Mucosa of stomach (tissue), 1 donor: ENCODE data around the gene CELF4.

Experiments used
- H3K27me3 ChIP-seq: one replicate; pipeline ENCODE4 v1.7.0; 2013; ENCODE audit warnings: mild to moderate bottlenecking, low read length; ENCODE audit not compliant: control insufficient read depth, insufficient read depth
- H3K36me3 ChIP-seq: one replicate; pipeline ENCODE4 v1.7.0; 2013; ENCODE audit warnings: low read length; ENCODE audit not compliant: control insufficient read depth, insufficient read depth
- H3K4me1 ChIP-seq: one replicate; pipeline ENCODE4 v1.7.0; 2013; ENCODE audit warnings: mild to moderate bottlenecking, low read length; ENCODE audit not compliant: control insufficient read depth, insufficient read depth
- H3K4me3 ChIP-seq: one replicate; pipeline ENCODE4 v1.7.0; 2013; ENCODE audit warnings: low read length
- H3K9ac ChIP-seq: one replicate; pipeline ENCODE4 v1.7.0; 2013; ENCODE audit warnings: mild to moderate bottlenecking, low read length, moderate library complexity
- H3K9me3 ChIP-seq: one replicate; pipeline ENCODE4 v1.7.0; 2013; ENCODE audit warnings: mild to moderate bottlenecking, low read length, moderate library complexity; ENCODE audit not compliant: control insufficient read depth
- donor health status: Pancreatic carcinoma.

The CELF4 gene

GRCh38 chr18:37421341-37422077 lies 144.1 kb downstream of the CELF4 start:
- Histone ChIP-seq H3K27me3 (no peaks in the 10 kb centered on the region), H3K36me3 (no peaks in the 10 kb centered on the region), H3K9ac (no peak overlapping the region), H3K4me3 (no peak overlapping the region), H3K9me3 (no peaks in the 10 kb centered on the region), H3K4me1 (no peaks in the 10 kb centered on the region)

- Histone ChIP-seq H3K4me3 (no peak overlapping the region), H3K36me3 (no peaks in the 10 kb centered on the region), H3K27me3 (no peaks in the 10 kb centered on the region), H3K9ac (no peak overlapping the region), H3K4me1 (no peaks in the 10 kb centered on the region), H3K9me3 (no peaks in the 10 kb centered on the region)
Observed at GRCh38 chr18:37420315-37420880, 145.2 kb downstream of the CELF4 start.

- no peak overlapping the region for H3K9ac ChIP-seq
- no peaks in the 10 kb centered on the region for H3K9me3 ChIP-seq
- no peaks in the 10 kb centered on the region for H3K4me1 ChIP-seq
- H3K36me3 ChIP-seq, result no peaks in the 10 kb centered on the region
- no peaks in the 10 kb centered on the region for H3K27me3 ChIP-seq
- H3K4me3 ChIP-seq, result no peak overlapping the region
Observed at GRCh38 chr18:37419866-37420265, 145.7 kb downstream of the CELF4 start.

DNA sequence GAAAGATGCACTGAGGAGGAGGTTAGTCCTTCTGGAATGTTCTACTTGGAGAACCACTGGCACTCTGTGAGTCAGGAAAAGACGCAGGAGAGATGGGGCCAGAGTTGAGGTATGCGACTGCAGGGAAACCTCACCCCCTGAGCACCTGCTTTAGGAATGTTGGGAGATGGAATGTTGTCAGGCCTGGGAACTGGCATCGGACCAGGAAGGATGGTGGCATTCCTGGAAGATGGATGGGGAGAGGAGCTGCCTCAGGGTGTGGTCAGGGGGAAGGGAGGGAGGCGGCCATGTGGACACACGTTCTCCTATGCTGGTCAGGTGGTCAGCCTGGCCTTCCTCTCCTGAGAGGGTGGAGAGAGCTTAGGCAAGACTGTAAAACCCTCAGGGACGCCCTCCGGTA lies 146.3 kb downstream of the CELF4 start:
- Histone ChIP-seq H3K4me1 (no peaks in the 10 kb centered on the region), H3K9ac (no peak overlapping the region), H3K27me3 (no peaks in the 10 kb centered on the region), H3K36me3 (no peaks in the 10 kb centered on the region), H3K9me3 (no peaks in the 10 kb centered on the region), H3K4me3 (no peak overlapping the region)

DNA sequence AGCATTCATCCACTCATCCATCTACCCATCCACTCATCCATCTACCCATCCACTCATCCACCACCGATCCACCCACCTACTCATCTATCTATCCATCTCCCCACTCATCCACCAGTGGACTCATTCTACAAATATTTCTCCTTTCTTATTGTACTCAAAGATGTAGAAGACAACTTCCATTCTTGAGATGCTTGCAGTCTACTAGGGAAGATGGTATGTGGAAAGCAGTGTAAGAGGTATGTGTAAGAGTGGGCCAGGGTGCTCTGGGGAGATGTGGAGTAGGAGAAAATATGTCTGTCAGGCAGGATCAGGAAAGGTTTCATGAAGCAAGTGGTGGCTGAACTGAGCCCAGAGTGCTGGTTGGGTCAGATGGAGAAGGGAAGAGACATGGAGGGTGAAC lies 150.8 kb downstream of the CELF4 start:
- H3K4me3 ChIP-seq, result no peak overlapping the region
- no peaks in the 10 kb centered on the region for H3K27me3 ChIP-seq
- no peaks in the 10 kb centered on the region for H3K4me1 ChIP-seq

GRCh38 chr18:37412829-37413228 lies 152.8 kb downstream of the CELF4 start:
- Histone ChIP-seq H3K4me3 (no peak overlapping the region), H3K9me3 (no peaks in the 10 kb centered on the region), H3K4me1 (no peaks in the 10 kb centered on the region), H3K9ac (no peak overlapping the region), H3K36me3 (no peaks in the 10 kb centered on the region), H3K27me3 (no peaks in the 10 kb centered on the region)

More for the DNA sequence above, 150.8 kb downstream of the CELF4 start:
- H3K36me3 ChIP-seq, result no peaks in the 10 kb centered on the region
- no peaks in the 10 kb centered on the region for H3K9me3 ChIP-seq
- H3K9ac ChIP-seq, result no peak overlapping the region

- Histone ChIP-seq H3K36me3 (no peaks in the 10 kb centered on the region), H3K4me1 (no peaks in the 10 kb centered on the region), H3K4me3 (no peak overlapping the region), H3K9me3 (no peaks in the 10 kb centered on the region), H3K27me3 (no peaks in the 10 kb centered on the region), H3K9ac (no peak overlapping the region)
Observed at GRCh38 chr18:37412333-37412732, 153.3 kb downstream of the CELF4 start.

DNA sequence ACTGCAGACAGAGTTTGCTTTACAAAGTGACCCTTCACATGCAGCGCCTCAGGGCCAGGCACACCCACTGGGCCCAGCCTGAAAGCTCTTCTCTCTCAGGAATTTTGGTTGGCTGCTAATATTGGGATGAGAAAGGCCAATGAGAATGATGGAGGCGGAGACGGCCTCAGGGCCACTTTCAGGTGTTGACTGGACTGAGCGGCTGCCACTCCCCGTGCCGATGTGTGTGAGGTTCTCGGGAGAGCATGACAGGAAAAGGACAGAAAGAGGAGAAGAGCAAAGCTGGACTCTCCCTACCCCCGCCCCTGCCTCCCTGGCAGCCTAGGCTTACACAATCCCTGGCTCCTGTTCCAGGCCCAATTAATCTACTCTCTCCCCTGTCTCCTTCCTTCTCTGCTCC lies 155.7 kb downstream of the CELF4 start:
- Histone ChIP-seq H3K4me3 (no peak overlapping the region), H3K9ac (no peak overlapping the region), H3K4me1 (no peaks in the 10 kb centered on the region), H3K27me3 (no peaks in the 10 kb centered on the region), H3K9me3 (no peaks in the 10 kb centered on the region), H3K36me3 (no peaks in the 10 kb centered on the region)

DNA sequence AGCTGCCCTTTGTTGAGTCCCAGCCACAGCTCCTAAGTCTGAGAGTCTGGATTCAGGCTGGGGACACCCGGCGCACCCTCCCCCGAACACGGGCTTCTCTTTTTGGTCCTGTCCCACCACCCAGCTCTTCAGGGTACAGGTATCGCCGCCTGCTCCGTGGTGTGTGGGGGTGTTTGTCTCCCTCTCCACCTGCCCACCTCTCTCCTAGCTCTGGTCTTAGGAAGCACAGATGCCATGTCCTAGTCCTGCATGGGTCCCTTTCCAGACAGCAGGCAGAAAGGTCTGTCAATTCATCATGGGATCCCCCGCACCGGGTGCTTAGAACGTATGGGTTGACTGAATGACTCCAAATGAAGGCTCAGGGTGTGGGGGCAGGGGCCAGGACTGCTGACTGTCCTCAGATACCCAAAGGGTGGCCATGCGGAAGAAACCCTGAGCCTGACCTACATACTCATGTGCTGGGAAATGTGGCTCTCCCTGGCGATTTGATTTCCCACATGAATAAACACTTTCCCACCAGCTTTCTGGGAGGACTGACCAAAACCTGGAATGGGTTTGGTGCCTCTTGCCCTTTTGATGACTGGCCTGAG lies 156.8 kb downstream of the CELF4 start:
- H3K9me3 ChIP-seq, result no peaks in the 10 kb centered on the region
- H3K27me3 ChIP-seq, result no peaks in the 10 kb centered on the region
- no peak overlapping the region for H3K9ac ChIP-seq
- no peak overlapping the region for H3K4me3 ChIP-seq
- no peaks in the 10 kb centered on the region for H3K36me3 ChIP-seq
- H3K4me1 ChIP-seq, result no peaks in the 10 kb centered on the region

- Histone ChIP-seq H3K4me1 (no peaks in the 10 kb centered on the region), H3K27me3 (no peaks in the 10 kb centered on the region), H3K4me3 (no peak overlapping the region), H3K36me3 (no peaks in the 10 kb centered on the region), H3K9ac (no peak overlapping the region), H3K9me3 (no peaks in the 10 kb centered on the region)
Observed at GRCh38 chr18:37407571-37407970, 158.0 kb downstream of the CELF4 start.

- Histone ChIP-seq H3K9me3 (no peaks in the 10 kb centered on the region), H3K9ac (no peak overlapping the region), H3K27me3 (no peaks in the 10 kb centered on the region), H3K36me3 (no peaks in the 10 kb centered on the region), H3K4me1 (no peaks in the 10 kb centered on the region), H3K4me3 (no peak overlapping the region)
Observed at GRCh38 chr18:37405772-37406171, 159.8 kb downstream of the CELF4 start.

GRCh38 chr18:37405229-37405628 lies 160.4 kb downstream of the CELF4 start:
- Histone ChIP-seq H3K27me3 (no peaks in the 10 kb centered on the region), H3K36me3 (no peaks in the 10 kb centered on the region), H3K4me3 (no peak overlapping the region), H3K9me3 (no peaks in the 10 kb centered on the region), H3K9ac (no peak overlapping the region), H3K4me1 (no peaks in the 10 kb centered on the region)
